AG04450 (cell line): ENCODE data around the gene ATP5F1D. TPM values are rescaled to one million over a fixed set of nuclear protein-coding genes. Genes with fewer than 3 reads are reported as not detected.

Experiments
- CTCF ChIA-PET: fragments of 300-600, 350-600 bp; formaldehyde crosslinking; extraction: SDS; loops from one replicate; lab custom pipeline; 2022; ENCODE audit warnings: antibody characterized with exemption, inconsistent platforms; lab: Charles Lee
- POLR2A ChIA-PET: fragments of 350-600 bp; formaldehyde crosslinking; extraction: SDS; loops from one replicate; lab custom pipeline; 2021; ENCODE audit warnings: antibody characterized with exemption, inconsistent platforms; lab: Yijun Ruan, JAX
- DNase-seq: peaks from one replicate; pipeline ENCODE4 v3.0.0-alpha.2; 2011; ENCODE audit warnings: low read depth, low spot score
- H3K27ac ChIP-seq: one replicate; pipeline ENCODE4 v1.5.1; 2012; ENCODE audit warnings: low read depth, low read length, control low read depth
- H3K27me3 ChIP-seq: one replicate; pipeline ENCODE4 v1.6.0; 2012; ENCODE audit warnings: low read length; ENCODE audit not compliant: control insufficient read depth, insufficient read depth
- H3K4me3 ChIP-seq: 2 replicates; pipeline ENCODE4 v1.5.1; 2011; ENCODE audit warnings: mild to moderate bottlenecking, low read depth, low read length, control low read depth
- H3K9me3 ChIP-seq: 2 replicates; pipeline ENCODE4 v1.5.1; 2012; ENCODE audit warnings: low read length; ENCODE audit not compliant: control insufficient read depth, insufficient read depth
- polyA plus RNA-seq: library from polyadenylated mRNA; depleted of rRNA; stranded (reverse); fragments of >200 nt; gene quantifications from 2 replicates; pipeline ENCODE4 v1.2.3, GENCODE V29; 2011
- TF ChIP-seq, protein P1 (sequence below): IDR thresholded peaks from 2 replicates; pipeline ENCODE4 v1.5.1; 2011; ENCODE audit warnings: low read depth, low read length, control low read depth, inconsistent platforms

ATP5F1D gene
- polyA plus RNA-seq, 1 experiment: 36.4 TPM

DNA sequence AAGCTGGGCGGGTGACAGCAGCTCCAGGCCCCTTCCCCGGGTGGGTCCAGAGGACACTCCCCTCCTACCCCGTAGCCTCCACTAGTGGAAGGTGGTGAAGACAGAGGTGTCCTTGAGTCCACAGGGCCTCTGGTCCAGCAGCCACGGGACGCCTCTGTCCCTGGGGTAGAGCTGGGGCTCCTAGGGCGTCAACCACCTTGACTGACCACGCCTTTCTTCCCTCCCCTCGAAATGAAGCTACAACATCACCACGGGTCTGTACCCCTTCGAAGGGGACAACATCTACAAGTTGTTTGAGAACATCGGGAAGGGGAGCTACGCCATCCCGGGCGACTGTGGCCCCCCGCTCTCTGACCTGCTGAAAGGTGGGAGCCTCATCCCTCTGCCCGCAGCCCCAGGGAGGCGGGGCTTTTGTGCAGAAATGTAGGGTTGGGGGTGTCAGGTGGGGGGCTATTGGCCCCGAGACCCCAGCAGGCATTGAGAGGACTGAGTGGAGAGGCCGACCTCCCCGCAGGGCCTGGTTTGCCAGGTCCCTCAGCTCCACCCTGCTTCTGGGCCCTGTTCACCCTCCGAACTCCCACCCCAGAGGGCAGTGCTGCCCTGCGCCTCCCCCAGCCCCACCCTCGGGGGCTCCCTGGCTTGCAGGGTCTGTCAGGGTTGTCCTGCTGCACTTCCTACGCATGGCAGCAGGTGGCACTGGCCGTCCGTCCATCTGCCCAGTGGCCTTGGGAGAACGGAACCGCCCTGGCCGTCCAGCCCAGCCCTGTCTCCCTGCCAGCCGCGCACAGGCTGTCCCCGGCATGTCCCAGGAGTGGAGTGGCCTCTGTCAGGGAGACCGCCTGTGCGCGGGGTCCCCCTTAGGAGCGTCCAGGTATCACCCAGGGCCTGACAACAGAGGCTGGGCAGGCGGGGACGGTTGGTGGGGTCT lies 20.3 kb upstream of the ATP5F1D start:
- ChIA-PET CTCF (interaction anchor here (0.6 to 1.6 kb wide), 5 partner anchors 9 to 82 kb away, joined by 3 to 12 read pairs (median 4); no protein-coding TSS in a partner anchor), POLR2A (no interaction called here)
- Histone ChIP-seq H3K4me3 (no peak overlapping the region), H3K27me3 (no peaks in the 10 kb centered on the region), H3K27ac (peak overlapping the region; percentile 11), H3K9me3 (no peaks in the 10 kb centered on the region; the same call in 1 of the 2 replicates)
- TF ChIP-seq, protein P1, sequence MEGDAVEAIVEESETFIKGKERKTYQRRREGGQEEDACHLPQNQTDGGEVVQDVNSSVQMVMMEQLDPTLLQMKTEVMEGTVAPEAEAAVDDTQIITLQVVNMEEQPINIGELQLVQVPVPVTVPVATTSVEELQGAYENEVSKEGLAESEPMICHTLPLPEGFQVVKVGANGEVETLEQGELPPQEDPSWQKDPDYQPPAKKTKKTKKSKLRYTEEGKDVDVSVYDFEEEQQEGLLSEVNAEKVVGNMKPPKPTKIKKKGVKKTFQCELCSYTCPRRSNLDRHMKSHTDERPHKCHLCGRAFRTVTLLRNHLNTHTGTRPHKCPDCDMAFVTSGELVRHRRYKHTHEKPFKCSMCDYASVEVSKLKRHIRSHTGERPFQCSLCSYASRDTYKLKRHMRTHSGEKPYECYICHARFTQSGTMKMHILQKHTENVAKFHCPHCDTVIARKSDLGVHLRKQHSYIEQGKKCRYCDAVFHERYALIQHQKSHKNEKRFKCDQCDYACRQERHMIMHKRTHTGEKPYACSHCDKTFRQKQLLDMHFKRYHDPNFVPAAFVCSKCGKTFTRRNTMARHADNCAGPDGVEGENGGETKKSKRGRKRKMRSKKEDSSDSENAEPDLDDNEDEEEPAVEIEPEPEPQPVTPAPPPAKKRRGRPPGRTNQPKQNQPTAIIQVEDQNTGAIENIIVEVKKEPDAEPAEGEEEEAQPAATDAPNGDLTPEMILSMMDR: peak; percentile 60
- DNase-seq: no peak

DNA sequence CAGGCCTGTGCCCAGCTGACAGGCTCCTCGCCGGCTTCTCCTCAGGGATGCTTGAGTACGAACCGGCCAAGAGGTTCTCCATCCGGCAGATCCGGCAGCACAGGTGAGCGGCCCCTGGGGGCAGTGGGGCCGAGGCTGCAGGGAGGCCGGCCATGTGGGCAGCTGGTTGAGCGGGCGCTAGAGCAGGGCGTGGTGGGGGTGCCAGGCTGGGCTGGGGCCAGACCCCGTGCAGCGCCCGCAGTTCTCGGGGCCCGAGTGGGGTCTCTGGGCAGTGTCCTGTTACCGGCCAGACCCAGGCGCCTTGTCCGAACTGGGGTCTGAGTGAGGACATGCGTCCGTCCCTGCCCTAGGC lies 19.7 kb upstream of the ATP5F1D start:
- Histone ChIP-seq H3K27ac (no peak overlapping the region), H3K27me3 (no peaks in the 10 kb centered on the region), H3K9me3 (no peaks in the 10 kb centered on the region; the same call in 1 of the 2 replicates), H3K4me3 (no peak overlapping the region)
- TF ChIP-seq, protein P1: no peak
- POLR2A ChIA-PET: no interaction called here
- DNase-seq: no peak
- CTCF ChIA-PET: interaction anchor here (0.6 to 1.6 kb wide), 2 partner anchors 22 to 82 kb away, joined by 3 to 12 read pairs; no protein-coding TSS in a partner anchor

DNA sequence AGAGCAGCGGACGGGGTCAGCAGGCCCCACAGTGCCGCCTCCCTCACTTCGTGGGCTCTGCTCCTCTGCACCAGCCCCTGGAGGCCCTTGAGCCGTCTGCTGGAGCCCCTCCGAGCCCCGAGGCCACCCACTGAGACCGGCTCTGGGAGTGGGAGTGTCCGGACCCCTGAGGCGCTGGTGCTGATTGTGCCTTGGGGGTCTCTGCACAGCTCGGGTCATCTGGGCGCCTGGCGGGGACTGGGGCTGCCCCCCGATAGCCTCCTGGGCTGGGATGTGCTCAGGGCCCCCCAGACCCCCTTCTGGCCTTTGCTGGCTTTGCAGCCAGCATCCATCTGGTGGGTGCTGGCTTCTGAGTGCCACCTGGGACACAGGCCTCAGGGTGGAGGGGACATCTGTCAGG lies 19.2 kb upstream of the ATP5F1D start:
- POLR2A ChIA-PET: no interaction called here

DNA sequence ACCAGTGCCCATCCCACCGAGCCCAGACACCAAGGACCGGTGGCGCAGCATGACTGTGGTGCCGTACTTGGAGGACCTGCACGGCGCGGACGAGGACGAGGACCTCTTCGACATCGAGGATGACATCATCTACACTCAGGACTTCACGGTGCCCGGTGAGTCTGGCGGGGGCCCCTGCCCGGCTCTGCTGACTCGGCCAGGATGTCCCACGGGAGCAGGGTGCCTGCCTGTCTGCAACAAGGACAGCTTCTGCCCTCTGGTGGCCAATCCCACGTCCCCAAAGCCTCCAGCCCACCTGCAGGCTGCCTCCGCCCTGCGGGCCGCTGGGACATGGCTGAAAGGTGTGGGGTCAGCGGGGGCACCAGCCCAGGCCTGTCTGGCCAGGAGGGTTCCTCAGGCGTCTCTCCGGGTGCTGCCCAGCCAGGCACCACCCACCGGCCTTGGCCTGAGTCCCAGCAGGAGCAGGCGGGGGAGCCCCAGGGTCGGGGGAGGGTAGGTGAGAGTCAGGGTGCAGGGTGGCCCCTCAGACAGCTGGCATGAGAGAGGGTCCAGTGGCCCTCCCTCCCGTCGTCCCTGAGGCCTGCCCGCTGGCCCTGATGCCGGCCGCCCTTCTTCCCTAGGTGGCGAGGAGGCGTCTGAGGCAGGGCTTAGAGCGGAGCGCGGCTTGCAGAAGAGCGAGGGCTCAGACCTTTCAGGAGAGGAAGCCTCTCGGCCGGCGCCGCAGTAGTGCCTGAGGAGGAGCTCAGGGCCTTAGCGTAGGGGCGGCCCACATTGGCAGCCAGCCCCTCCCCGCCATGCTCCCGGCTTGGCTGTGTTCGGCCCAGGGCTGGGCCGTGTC lies 18.3 kb upstream of the ATP5F1D start:
- Histone ChIP-seq H3K4me3 (no peak overlapping the region), H3K27me3 (no peaks in the 10 kb centered on the region), H3K27ac (no peak overlapping the region), H3K9me3 (no peaks in the 10 kb centered on the region; the same call in 1 of the 2 replicates)
- TF ChIP-seq, protein P1: peak; percentile 41
- POLR2A ChIA-PET: interaction anchor here (0.5 kb wide), 1 partner anchor 14 kb away, joined by 5 read pairs; no protein-coding TSS in a partner anchor
- CTCF ChIA-PET: interaction anchor here (0.5 to 1.0 kb wide), 4 partner anchors 12 to 154 kb away, joined by 3 read pairs; no protein-coding TSS in a partner anchor
- DNase-seq: no peak

More for the DNA sequence above, 19.2 kb upstream of the ATP5F1D start:
- Histone ChIP-seq H3K27ac (no peak overlapping the region), H3K27me3 (no peaks in the 10 kb centered on the region), H3K9me3 (no peaks in the 10 kb centered on the region; the same call in 1 of the 2 replicates), H3K4me3 (no peak overlapping the region)
- no peak for DNase-seq
- TF ChIP-seq, protein P1: peak; percentile 15; the same call in 1 of the 2 replicates
- CTCF ChIA-PET: interaction anchor here (0.6 to 0.7 kb wide), 2 partner anchors 12 to 18 kb away, joined by 3 read pairs; no protein-coding TSS in a partner anchor
